Upper lobe of right lung (tissue), 1 donor: ENCODE measurements around the gene ZFP1. TPM values are rescaled to one million over a fixed set of nuclear protein-coding genes. Genes with fewer than 3 reads are reported as not detected.
"Not testable (repeated sequence)": the region's sequence is repeated elsewhere in the genome, so short reads cannot be mapped to it uniquely, and the experiment has no call there.

Experiments
- ATAC-seq: fragments of 200-7000 bp; cut with Tn5 transposase; one replicate; pipeline ENCODE4 v1.9.1; 2020; ENCODE audit warnings: mild to moderate bottlenecking, moderate library complexity
- DNase-seq: peaks from one replicate; pipeline ENCODE4 v3.0.0-alpha.2; 2020
- H3K27ac ChIP-seq: fragments of 200-600 bp; one replicate; pipeline ENCODE4 v1.8.0; 2022
- H3K27me3 ChIP-seq: fragments of 200-600 bp; one replicate; pipeline ENCODE4 v1.8.0; 2022; ENCODE audit warnings: mild to moderate bottlenecking
- H3K36me3 ChIP-seq: fragments of 200-600 bp; one replicate; pipeline ENCODE4 v1.8.0; 2022
- H3K4me1 ChIP-seq: fragments of 200-600 bp; one replicate; pipeline ENCODE4 v1.8.0; 2022
- H3K4me3 ChIP-seq: fragments of 200-600 bp; one replicate; pipeline ENCODE4 v1.8.0; 2022; ENCODE audit warnings: mild to moderate bottlenecking
- H3K9me3 ChIP-seq: fragments of 200-600 bp; one replicate; pipeline ENCODE4 v1.8.0; 2022
- CTCF ChIP-seq: fragments of 200-600 bp; IDR thresholded peaks from one replicate; pipeline ENCODE4 v1.8.0; 2022; ENCODE audit warnings: antibody characterized with exemption
- intact Hi-C: fragments of 100-400 bp; cut with DNase I; formaldehyde crosslinking; loops from one replicate; pipeline ENCODE4 v1.11.0; 2022
- total RNA-seq: library from RNA; stranded (reverse); fragmentation: NEBNext Ultra II Directional; extraction: Animal tissue kit (Norgen Biotek cat#: 25700); gene quantifications from one replicate; pipeline ENCODE4 v1.2.1, GENCODE V29; 2021
- donor health status: DM: no; HTN: yes; CAD: no; lungs with severe emphysema.

The ZFP1 gene
- total RNA-seq, 1 donor from 2014 or later, result 9.8 TPM

- no peak for TF ChIP-seq CTCF
- H3K27ac ChIP-seq, result no peak overlapping the region
- intact Hi-C loops, result no loop called here
- H3K4me1 ChIP-seq, result no peaks in the 10 kb centered on the region
- DNase-seq (no peak), ATAC-seq (no peak)
- no peaks in the 10 kb centered on the region for H3K36me3 ChIP-seq
- H3K9me3 ChIP-seq, result no peaks in the 10 kb centered on the region
- H3K4me3 ChIP-seq, result no peak overlapping the region
- H3K27me3 ChIP-seq, result no peaks in the 10 kb centered on the region
Measured at GRCh38 chr16:75121949-75122568, 26.3 kb upstream of the ZFP1 start.

GRCh38 chr16:75122609-75123008 lies 25.7 kb upstream of the ZFP1 start:
- H3K4me3 ChIP-seq, result no peak overlapping the region
- no peak for TF ChIP-seq CTCF
- no peaks in the 10 kb centered on the region for H3K27me3 ChIP-seq
- H3K4me1 ChIP-seq, result no peaks in the 10 kb centered on the region
- no peak overlapping the region for H3K27ac ChIP-seq
- no peaks in the 10 kb centered on the region for H3K36me3 ChIP-seq
- intact Hi-C loops, result no loop called here
- ATAC-seq, result no peak
- no peaks in the 10 kb centered on the region for H3K9me3 ChIP-seq
- no peak for DNase-seq

GRCh38 chr16:75127713-75128415 lies 20.5 kb upstream of the ZFP1 start:
- Histone ChIP-seq H3K9me3 (no peaks in the 10 kb centered on the region), H3K36me3 (no peaks in the 10 kb centered on the region), H3K27me3 (no peaks in the 10 kb centered on the region), H3K4me3 (no peak overlapping the region), H3K4me1 (no peaks in the 10 kb centered on the region), H3K27ac (no peak overlapping the region)
- DNase-seq, result no peak
- no peak for ATAC-seq
- TF ChIP-seq CTCF, result no peak
- intact Hi-C loops, result no loop called here

GRCh38 chr16:75129421-75130149 lies 18.7 kb upstream of the ZFP1 start:
- H3K27me3 ChIP-seq, H3K27ac ChIP-seq, H3K36me3 ChIP-seq, DNase-seq, H3K4me1 ChIP-seq, H3K4me3 ChIP-seq, H3K9me3 ChIP-seq, intact Hi-C loops: not testable (repeated sequence)
- peak; percentile 50 for ATAC-seq

- Histone ChIP-seq H3K36me3 (no peaks in the 10 kb centered on the region), H3K27ac (no peak overlapping the region), H3K9me3 (no peaks in the 10 kb centered on the region), H3K27me3 (no peaks in the 10 kb centered on the region), H3K4me3 (no peak overlapping the region), H3K4me1 (no peaks in the 10 kb centered on the region)
- DNase-seq, result no peak
- ATAC-seq, result peak; percentile 45
- intact Hi-C loops, result no loop called here
- TF ChIP-seq CTCF, result no peak
Measured at GRCh38 chr16:75130150-75130771, 18.1 kb upstream of the ZFP1 start.

- H3K9me3 ChIP-seq, result no peaks in the 10 kb centered on the region
- no peak for DNase-seq
- H3K36me3 ChIP-seq, result no peaks in the 10 kb centered on the region
- no peaks in the 10 kb centered on the region for H3K4me1 ChIP-seq
- TF ChIP-seq CTCF, result no peak
- ATAC-seq, result no peak
- intact Hi-C loops, result no loop called here
- H3K27ac ChIP-seq, result no peak overlapping the region
- no peak overlapping the region for H3K4me3 ChIP-seq
- no peaks in the 10 kb centered on the region for H3K27me3 ChIP-seq
Measured at GRCh38 chr16:75131081-75131480, 17.2 kb upstream of the ZFP1 start.
